Brain pericyte (primary cell): ENCODE results near the gene FAM118B.

Experiments
- DNase-seq: peaks from one replicate; pipeline ENCODE4 v3.0.0-alpha.2; 2012; ENCODE audit warnings: low read depth, low spot score

The FAM118B gene

DNA sequence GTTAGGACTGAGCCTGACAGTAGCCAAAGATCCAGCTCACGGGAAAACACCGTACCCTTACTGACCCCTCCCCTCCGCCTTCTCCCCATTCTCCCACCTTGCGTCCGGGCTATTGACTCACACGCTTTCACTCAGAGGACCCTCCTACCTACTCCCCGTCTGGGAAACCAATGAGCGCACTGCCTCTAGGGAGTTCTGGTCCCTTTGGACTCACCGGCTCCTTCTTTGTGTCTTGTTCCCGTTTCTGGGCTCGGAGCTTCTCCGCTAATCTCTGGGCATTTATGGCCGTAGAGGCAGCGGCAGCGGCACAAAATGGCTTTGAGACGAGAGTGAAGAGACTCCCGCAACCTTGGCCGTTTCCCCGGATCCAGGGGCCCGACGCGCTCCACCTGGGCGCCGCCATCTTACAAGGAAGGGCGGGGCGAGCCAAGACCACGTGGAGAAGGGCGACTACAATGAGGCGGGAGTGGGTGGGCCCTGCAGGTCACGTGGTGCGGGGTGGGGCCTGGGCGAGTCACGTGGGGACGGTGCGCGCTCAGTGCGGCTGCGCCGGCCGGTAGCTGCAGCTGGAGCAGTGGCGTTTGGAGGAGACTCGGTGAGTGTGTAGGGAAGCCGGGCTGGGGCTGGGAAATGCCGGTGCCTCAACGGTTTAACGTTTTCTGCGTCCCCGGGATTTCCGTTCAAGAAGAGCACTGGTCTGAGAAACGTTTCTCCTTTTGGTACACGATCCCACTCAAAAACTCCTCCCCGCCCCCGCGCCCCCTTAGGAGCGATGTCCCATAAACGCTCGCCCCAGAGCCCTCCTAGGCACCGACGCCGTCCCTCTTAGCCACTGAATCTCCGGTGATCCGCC is at the start of gene FAM118B, which contains the start of gene RPUSD4:
TSS of gene FAM118B (plus strand) at position 547 of the 853 bp plus-strand sequence. CDS start 23,220 bp downstream, outside the sequence.
TSS of gene RPUSD4 (minus strand) at position 415 of the 853 bp plus-strand sequence. CDS start at position 403, 12 bp downstream.
- DNase-seq: peak; percentile 89

- no peak for DNase-seq
Observed at GRCh38 chr11:126162306-126163030, 49.1 kb upstream of the FAM118B start.

DNA sequence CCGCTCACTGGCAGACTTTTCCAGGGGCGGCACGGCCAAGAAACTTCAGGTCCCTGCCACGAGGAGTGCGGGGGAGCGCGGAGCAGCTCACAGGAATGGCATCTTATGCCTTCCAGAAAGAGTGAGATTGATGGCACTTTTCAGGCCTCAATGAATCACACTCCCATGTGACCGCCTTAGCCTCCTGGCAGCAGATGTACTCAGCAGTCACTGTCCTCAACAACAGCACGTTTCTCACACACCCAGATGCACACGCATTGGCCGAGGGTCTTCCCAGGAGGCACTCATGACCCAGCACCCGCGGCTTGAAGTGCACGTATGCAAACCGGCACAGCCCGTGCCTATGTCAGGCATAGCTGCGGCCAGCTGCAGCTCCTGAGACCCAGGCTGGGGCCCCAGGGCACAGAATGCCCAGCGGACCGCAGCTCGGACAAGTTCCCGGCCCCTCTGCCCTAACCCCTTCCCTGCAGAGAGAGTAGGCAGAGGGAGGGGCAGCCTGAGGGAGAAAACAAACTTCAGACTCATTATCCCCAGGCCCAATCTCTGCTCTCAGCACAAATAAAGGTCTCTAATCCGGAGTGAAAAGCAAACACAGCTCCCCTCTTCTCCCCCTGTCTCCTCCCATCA is 48.4 kb upstream of the FAM118B start:
- DNase-seq: peak; percentile 8

DNA sequence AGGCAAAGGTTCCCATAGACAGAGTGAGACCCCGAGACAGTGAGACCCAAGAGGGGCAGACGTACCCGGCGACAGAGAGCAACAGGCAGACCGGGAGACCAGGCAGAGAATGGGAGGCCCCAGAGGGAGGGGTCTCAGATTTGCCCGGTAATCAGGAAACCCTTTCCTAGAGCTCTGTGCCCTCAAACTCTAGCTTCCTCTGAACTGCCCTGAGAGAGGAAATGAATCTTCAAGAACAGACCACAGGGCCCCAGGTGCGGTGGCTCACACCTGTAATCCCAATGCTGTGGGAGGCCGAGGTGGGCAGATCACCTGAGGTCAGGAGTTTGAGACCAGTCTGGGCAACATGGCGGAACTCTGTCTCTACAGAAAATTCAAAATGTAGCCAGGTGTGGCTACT is 47.8 kb upstream of the FAM118B start:
- no peak for DNase-seq

- no peak for DNase-seq
Observed at GRCh38 chr11:126164781-126165180, 46.8 kb upstream of the FAM118B start.

DNA sequence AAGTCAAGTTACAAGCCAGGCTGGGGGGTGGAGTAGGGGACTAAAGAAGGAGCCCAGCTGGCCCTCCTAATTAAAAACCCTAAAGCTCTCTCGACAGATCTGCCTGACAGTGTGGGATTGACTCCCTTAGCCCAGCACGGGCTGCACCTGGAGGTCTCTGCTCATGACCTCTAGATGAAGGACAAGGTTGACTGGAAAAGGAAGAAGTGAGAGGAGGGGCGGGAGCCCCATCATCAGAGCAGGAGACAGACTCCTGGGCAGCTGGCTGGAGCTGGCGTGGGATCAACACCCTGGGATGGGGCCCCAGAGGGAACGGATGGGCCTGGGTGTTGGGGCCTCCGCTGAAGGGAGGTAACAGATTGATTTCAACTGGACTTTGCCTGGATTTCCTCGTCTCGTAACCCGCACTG is 46.3 kb upstream of the FAM118B start:
- no peak for DNase-seq

- DNase-seq: no peak
Observed at GRCh38 chr11:126165757-126166156, 45.8 kb upstream of the FAM118B start.

GRCh38 chr11:126166413-126166812 is 45.2 kb upstream of the FAM118B start:
- no peak for DNase-seq

- no peak for DNase-seq
Observed at GRCh38 chr11:126167488-126167887, 44.1 kb upstream of the FAM118B start.

GRCh38 chr11:126169291-126169690 is 42.3 kb upstream of the FAM118B start:
- DNase-seq: no peak

DNA sequence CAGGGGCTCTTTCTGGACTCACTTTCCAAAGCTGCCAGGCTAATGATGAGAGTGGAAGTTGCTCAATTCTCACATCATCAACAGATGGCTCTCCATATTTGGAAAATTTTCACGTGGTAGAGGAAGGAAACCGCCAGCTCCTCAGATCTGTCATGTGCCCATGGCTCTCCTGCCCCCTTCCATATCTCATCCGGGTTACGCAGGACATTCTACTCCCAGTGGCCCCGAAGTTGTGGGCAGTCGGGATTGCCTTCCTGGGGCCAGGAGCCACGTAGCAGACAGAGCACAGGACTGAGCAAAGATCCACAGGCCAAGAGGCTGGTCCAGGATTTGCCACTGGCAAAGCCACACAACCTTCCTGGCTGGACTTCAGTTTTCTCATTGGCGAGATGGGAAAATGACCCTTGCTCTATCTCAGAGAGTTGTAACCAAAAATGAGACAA is 39.0 kb upstream of the FAM118B start:
- DNase-seq: no peak

- DNase-seq: no peak
Observed at GRCh38 chr11:126173257-126173656, 38.3 kb upstream of the FAM118B start.

GRCh38 chr11:126174816-126175215 is 36.8 kb upstream of the FAM118B start:
- DNase-seq: no peak

DNA sequence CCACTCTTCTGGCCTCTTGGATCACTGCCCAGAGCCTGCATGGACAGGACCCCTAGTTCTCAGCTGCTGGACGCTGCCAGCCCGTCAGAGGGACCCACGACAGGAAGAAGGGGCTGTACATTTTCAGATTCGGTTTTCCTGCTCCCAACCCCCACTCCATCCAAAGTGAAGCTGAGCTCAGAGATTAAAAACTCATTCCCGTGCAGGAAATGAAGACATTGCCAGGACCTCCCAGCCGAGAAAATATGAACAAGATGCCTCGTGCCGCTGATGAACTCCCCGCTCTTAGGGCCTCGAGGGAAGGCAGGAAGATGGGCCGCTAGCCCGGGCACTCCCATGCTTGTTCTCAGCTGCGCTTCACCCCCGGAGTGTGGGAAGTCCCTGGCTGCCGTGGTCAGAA is 36.2 kb upstream of the FAM118B start:
- DNase-seq: no peak

DNA sequence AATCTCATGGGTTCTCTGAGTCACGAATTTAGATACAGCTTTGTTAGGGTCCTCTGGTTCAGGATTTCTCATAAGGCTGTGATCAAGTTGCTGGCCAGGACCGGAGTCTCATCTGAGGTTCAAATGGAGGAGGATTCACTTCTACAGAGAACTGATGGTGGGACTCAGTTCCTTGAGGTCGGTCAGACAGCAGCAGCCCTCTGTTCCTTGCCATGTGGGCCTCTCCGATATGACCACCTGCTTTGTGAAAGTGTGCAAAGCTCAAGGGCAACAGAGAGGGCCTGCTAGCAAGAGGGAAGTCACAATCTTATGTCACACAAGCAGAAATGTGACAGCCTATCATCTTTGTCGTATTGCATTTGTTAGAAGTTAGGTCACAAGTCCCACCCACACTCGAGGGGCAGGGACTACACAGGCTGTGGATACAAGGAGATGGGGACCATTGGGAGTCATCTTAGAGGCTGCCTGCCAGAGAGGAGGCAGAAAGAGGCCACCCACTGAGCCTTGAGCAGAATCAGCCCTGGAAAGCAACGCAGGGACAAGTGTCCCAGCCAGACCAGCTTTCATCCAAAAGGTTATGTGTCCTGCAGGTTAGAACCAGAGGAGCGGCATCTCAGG is 34.6 kb upstream of the FAM118B start:
- no peak for DNase-seq

DNA sequence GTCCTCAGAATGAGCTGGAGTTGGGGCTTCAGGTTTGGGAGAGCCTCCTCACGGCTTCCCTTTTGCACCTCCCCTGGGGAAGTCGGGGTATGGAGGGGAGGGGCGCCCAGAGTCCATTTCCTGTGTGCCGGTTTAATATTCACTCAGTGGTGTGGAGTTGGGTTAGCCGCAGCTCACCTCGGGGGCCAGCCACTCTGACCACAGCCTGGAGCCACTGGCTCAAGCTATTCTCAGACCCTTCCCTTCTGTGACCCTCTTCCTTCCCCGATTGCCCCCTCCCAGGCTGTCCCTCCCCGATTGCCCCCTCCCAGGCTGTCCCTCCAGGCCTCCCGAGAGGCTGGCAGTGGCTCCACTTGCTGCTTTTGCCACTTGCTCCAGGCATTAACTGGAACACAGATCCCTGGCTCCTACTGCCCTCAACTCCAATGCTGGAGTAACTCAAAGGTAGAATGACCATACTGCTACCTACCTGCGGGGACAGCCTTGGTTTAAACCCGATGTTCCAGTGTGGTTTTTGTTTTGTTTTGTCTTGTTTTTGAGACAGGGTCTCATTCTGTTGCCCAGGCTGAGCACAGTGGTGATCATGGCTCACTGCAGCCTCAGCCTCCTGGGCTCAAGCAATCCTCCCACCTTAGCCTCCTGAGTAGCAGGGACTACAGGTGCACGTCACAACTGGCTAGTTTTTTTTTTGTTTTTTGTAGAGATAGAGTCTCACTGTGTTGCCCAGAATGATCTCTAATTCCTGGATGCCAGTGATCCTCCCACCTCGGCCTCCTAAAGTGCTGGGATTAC is 29.4 kb upstream of the FAM118B start:
- DNase-seq: no peak

DNA sequence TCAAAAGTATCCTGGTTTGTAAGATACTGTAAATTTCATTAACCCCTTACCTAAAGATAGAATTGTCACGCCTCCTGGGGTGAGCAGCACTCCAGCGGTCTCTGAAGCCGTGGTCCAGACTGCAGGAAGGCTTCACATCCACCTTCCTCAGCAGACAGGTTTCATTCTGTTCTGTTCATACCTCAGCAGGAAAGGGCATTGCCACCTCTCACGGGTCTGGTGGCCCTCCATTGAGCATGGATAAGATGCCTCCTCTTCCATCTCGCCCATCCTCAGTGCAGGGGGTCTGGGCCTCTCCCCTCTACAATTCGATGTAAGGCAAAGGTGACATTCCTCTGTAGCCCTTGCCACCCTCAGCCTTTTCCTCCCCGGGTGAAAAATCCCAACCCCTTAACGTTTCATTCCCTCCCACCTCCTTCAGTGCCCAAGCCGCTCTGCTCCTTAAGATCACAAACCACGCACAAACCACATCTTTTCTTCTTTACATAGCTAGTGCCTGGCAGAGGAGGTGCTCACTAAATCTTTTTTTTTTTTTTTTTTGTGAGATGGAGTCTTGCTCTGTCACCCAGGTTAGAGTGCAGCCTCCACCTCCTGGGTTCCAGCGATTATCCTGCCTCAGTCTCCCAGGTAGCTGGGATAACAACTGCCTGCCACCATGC is 28.7 kb upstream of the FAM118B start:
- DNase-seq: no peak

DNA sequence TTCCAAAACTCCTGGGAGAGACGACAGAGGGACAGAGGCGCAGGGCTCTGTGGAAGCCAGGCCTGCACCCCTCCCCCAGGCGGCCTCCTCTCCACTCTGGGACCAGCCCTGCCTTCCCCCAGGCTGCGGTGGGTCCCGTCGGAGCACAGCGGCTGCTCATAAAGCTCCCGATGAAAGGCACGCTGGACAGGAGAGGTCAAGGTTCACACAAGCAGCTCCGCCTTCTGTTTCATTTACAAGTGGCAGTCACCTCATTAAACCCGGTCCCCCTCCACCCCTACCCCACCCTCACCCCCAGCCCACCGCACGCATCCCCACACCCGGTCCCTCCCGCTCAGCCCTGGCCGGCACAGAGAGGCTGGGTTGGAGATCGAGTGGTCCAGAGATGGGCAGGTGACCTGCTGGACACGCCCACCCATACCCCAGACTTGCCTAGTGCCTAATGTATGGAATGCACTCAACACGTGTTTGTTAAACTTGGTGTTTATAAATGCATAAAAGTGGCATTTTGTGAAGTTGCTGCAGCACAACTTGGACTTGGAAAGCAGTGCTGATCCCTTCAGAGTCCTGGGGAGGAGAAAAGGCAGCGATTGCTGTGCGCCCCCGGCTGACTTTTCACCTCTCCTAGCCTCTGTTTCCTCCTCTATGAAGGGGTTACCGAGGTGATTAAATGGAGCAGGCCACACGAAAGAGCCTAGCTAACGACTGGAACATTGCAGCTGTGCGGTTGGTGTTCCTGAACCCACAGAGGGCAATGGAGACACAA is 26.1 kb upstream of the FAM118B start:
- no peak for DNase-seq

- no peak for DNase-seq
Observed at GRCh38 chr11:126186025-126186698, 25.4 kb upstream of the FAM118B start.
